ENCODE results near the gene ROPN1L. TPM values are rescaled to one million over a fixed set of nuclear protein-coding genes. Genes with fewer than 3 reads are reported as not detected.

The ROPN1L gene
- total and polyA plus RNA-seq, 10 of the 15 experiments (the other 5 are each of a cell fraction or from before 2014, with no cell fraction given), result 0.07 to 0.38 (median 0.22) TPM; not detected in 6

DNA sequence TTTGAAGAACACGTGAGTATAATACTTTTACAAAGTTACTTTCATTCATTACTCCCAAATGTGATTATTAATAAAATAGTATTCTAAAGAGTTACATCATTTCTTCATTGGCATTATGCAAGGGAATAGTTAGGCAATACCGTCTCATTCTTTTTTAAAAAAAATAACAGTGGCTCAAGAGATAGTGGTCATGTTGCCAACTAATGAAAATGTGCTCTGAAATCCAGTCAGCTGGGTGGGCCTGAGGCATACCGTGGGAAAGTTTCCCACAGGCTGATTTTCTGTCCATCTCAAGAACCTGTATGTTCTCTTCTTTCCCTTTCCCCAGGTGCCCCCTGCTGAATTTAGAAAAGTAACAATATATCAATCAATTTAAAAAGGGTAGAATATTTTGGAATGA is 40.8 kb upstream of the ROPN1L start:
- H3K27ac ChIP-seq (ENCODE audit: control insufficient read depth, insufficient read depth), result peak overlapping the region; percentile 35; the same call in 1 of the 2 replicates
- BruUV-seq (replicated peaks), result no TSS peak
- no peak overlapping the region for H3K4me2 ChIP-seq (ENCODE audit: control insufficient read depth, insufficient read depth)
- ATAC-seq, result peak; percentile 53
- RAD21 ChIA-PET (ENCODE audit: unreplicated experiment), result interaction anchor here (0.9 kb wide), 1 partner anchor 117 kb away, joined by 5 read pairs; no protein-coding TSS in a partner anchor
- H3K9me3 ChIP-seq (replicated peaks; ENCODE audit: control insufficient read depth, insufficient read depth, low read length), result no peaks in the 10 kb centered on the region
- no peaks in the 10 kb centered on the region for H3K79me2 ChIP-seq (ENCODE audit: control insufficient read depth, insufficient read depth, low read length)
- CTCF ChIA-PET, result interaction anchor here (0.6 to 1.0 kb wide), 2 partner anchors 44 to 414 kb away, joined by 3 to 4 read pairs; no protein-coding TSS in a partner anchor
- in situ Hi-C loops (cut with MboI), result no loop called here
- POLR2A ChIA-PET, result no interaction called here
- H2AFZ ChIP-seq (ENCODE audit: control insufficient read depth, low read depth, low read length), result no peak overlapping the region
- no peak overlapping the region for H3K4me3 ChIP-seq
- no peak overlapping the region for H3K9ac ChIP-seq (ENCODE audit: control insufficient read depth, insufficient read depth, low read length)
- peaks cover 6 to 26% of the 10 kb centered on the region in 2 experiments for H3K36me3 ChIP-seq (ENCODE audit: control insufficient read depth in 2 of 2, insufficient read depth in 2 of 2, low read length in 1 of 2)
- SMC1A ChIA-PET (ENCODE audit: uncharacterized antibody, unreplicated experiment), result interaction anchor here (1.0 to 1.3 kb wide), 4 partner anchors 16 to 117 kb away, joined by 3 to 4 read pairs (median 3); partner anchors contain the start of gene MARCHF6
- intact Hi-C loops (cut with micrococcal nuclease; ENCODE audit: unreplicated experiment), result loop anchor here (1.0 to 5.0 kb wide), 2 partner anchors 44 to 117 kb away; no protein-coding TSS in a partner anchor
- 95% methylated on average over 3 of the region's 3 CpGs for WGBS (ENCODE audit: insufficient coverage, insufficient replicate concordance, low lambda C conversion rate, missing lambda C conversion rate)
- no peaks in the 10 kb centered on the region; the same call in 1 of the 2 replicates for H4K20me1 ChIP-seq (ENCODE audit: control insufficient read depth, insufficient read depth)
- H3K27me3 ChIP-seq (replicated peaks in 1 of 2; ENCODE audit: control insufficient read depth in 2 of 2, insufficient read depth in 2 of 2, low read length in 1 of 2), result no peaks in the 10 kb centered on the region
- DNase-seq (ENCODE audit: low read depth, low spot score), result no peak
- peaks cover 10% of the 10 kb centered on the region; the same call in 1 of the 2 replicates for H3K4me1 ChIP-seq (ENCODE audit: control insufficient read depth, insufficient read depth, low read length)
- FAIRE-seq, result no peak
- 0 out of 2 replicates have a peak, but pooled peaks have one; percentile 43 for TF ChIP-seq GATAD2B (conservative IDR thresholded peaks at IDR 0.05; ENCODE audit: low read depth)
- TF ChIP-seq TCF12 (IDR thresholded peaks at IDR 0.05; ENCODE audit: low read depth, low read length), result peak; percentile 70; the same call in 1 of the 2 replicates
- no peak for TF ChIP-seq YY1 (IDR thresholded peaks at IDR 0.05; ENCODE audit: low read depth, low read length)
- TF ChIP-seq CBX5 (IDR thresholded peaks at IDR 0.05; ENCODE audit: low read depth), result no peak
- TF ChIP-seq RCOR1 (conservative IDR thresholded peaks at IDR 0.05; ENCODE audit: low read depth, low read length), result no peak
- peak in 1 of 3 experiments; percentile 20; a peak in 1 of 6 replicates for TF ChIP-seq CTCF (IDR thresholded peaks at IDR 0.05 in 2 of 3, conservative IDR thresholded peaks at IDR 0.05 in 1 of 3; ENCODE audit: control insufficient read depth in 2 of 3, extremely low read depth in 1 of 3, insufficient read depth in 1 of 3, low read depth in 3 of 3, low read length in 3 of 3)
- TF ChIP-seq RAD51 (IDR thresholded peaks at IDR 0.05), result no peak
- TF ChIP-seq BCLAF1 (IDR thresholded peaks at IDR 0.05), result no peak
- no peak for TF ChIP-seq CHD4 (IDR thresholded peaks at IDR 0.05)
- TF ChIP-seq, protein P1, sequence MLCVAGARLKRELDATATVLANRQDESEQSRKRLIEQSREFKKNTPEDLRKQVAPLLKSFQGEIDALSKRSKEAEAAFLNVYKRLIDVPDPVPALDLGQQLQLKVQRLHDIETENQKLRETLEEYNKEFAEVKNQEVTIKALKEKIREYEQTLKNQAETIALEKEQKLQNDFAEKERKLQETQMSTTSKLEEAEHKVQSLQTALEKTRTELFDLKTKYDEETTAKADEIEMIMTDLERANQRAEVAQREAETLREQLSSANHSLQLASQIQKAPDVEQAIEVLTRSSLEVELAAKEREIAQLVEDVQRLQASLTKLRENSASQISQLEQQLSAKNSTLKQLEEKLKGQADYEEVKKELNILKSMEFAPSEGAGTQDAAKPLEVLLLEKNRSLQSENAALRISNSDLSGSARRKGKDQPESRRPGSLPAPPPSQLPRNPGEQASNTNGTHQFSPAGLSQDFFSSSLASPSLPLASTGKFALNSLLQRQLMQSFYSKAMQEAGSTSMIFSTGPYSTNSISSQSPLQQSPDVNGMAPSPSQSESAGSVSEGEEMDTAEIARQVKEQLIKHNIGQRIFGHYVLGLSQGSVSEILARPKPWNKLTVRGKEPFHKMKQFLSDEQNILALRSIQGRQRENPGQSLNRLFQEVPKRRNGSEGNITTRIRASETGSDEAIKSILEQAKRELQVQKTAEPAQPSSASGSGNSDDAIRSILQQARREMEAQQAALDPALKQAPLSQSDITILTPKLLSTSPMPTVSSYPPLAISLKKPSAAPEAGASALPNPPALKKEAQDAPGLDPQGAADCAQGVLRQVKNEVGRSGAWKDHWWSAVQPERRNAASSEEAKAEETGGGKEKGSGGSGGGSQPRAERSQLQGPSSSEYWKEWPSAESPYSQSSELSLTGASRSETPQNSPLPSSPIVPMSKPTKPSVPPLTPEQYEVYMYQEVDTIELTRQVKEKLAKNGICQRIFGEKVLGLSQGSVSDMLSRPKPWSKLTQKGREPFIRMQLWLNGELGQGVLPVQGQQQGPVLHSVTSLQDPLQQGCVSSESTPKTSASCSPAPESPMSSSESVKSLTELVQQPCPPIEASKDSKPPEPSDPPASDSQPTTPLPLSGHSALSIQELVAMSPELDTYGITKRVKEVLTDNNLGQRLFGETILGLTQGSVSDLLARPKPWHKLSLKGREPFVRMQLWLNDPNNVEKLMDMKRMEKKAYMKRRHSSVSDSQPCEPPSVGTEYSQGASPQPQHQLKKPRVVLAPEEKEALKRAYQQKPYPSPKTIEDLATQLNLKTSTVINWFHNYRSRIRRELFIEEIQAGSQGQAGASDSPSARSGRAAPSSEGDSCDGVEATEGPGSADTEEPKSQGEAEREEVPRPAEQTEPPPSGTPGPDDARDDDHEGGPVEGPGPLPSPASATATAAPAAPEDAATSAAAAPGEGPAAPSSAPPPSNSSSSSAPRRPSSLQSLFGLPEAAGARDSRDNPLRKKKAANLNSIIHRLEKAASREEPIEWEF (IDR thresholded peaks at IDR 0.05; ENCODE audit: insufficient replicate concordance, low read depth, low read length), result peak; percentile 88
- no peak for TF ChIP-seq HDAC2 (IDR thresholded peaks at IDR 0.05)
- TF ChIP-seq, protein P2, sequence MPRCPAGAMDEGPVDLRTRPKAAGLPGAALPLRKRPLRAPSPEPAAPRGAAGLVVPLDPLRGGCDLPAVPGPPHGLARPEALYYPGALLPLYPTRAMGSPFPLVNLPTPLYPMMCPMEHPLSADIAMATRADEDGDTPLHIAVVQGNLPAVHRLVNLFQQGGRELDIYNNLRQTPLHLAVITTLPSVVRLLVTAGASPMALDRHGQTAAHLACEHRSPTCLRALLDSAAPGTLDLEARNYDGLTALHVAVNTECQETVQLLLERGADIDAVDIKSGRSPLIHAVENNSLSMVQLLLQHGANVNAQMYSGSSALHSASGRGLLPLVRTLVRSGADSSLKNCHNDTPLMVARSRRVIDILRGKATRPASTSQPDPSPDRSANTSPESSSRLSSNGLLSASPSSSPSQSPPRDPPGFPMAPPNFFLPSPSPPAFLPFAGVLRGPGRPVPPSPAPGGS (IDR thresholded peaks at IDR 0.05; ENCODE audit: borderline replicate concordance, insufficient read depth, low read depth, low read length, poor library complexity, severe bottlenecking), result peak; percentile 91

All from GM12878 (cell line).